A549 (cell line): ENCODE measurements around the gene LDLRAD4. TPM values are rescaled to one million over a fixed set of nuclear protein-coding genes. Genes with fewer than 3 reads are reported as not detected.
"Not testable (repeated sequence)": the region's sequence is repeated elsewhere in the genome, so short reads cannot be mapped to it uniquely, and the experiment has no call there.

ENCODE experiments used
- ATAC-seq, 2 experiments: fragments of 200-7000 bp in 1 of 2; fragments of >200 bp in 1 of 2; cut with Nextera tagmentation in 1 of 2; cut with Tn5 transposase in 1 of 2; 3 replicates each; pipeline versions ENCODE4 v1.8.0 to v1.9.1; 2018 to 2020; ENCODE audit warnings: mild to moderate bottlenecking in 1 of 2, moderate library complexity in 1 of 2
- CTCF ChIA-PET: fragments of 300-600 bp; sonication (Branson Sonifier 250); formaldehyde crosslinking; extraction: SDS; loops from one replicate; lab custom pipeline; 2021; ENCODE audit warnings: antibody characterized with exemption, inconsistent platforms; lab: Yijun Ruan, JAX
- POLR2A ChIA-PET: fragments of 350-600 bp; formaldehyde crosslinking; extraction: SDS; loops from one replicate; lab custom pipeline; 2021; ENCODE audit warnings: antibody characterized with exemption, inconsistent platforms; lab: Yijun Ruan, JAX
- DNase-seq, 2 experiments: peaks; one replicate each; pipeline versions ENCODE4 v3.0.0 to v3.0.0-alpha.2; 2011 to 2016; ENCODE audit warnings: low read depth in 1 of 2, low spot score in 1 of 2
- FAIRE-seq: peaks from 2 replicates; lab custom pipeline; 2011; peaks lifted over from hg19 to GRCh38; lab: Jason Lieb, UNC
- H3K27ac ChIP-seq, 2 experiments: fragments of >200 bp; sonication (Bioruptor Twin); formaldehyde crosslinking; 3 replicates each; pipeline ENCODE4 v1.5.1; 2016 to 2017
- H3K4me1 ChIP-seq: fragments of >200 bp; sonication (Bioruptor Twin); formaldehyde crosslinking; 3 replicates; pipeline ENCODE4 v1.6.1; 2016
- H3K4me2 ChIP-seq: fragments of >200 bp; sonication (Bioruptor Twin); formaldehyde crosslinking; 3 replicates; pipeline ENCODE4 v1.6.1; 2016
- H3K4me3 ChIP-seq: fragments of >200 bp; sonication (Bioruptor Twin); formaldehyde crosslinking; 3 replicates; pipeline ENCODE4 v1.5.1; 2016
- H3K9me3 ChIP-seq: fragments of >200 bp; sonication (Bioruptor Twin); formaldehyde crosslinking; 3 replicates; pipeline ENCODE4 v1.6.1; 2016
- BHLHE40 ChIP-seq: IDR thresholded peaks from 2 replicates; pipeline ENCODE4 v1.6.1; 2012; ENCODE audit warnings: low read depth, low read length, inconsistent platforms
- CEBPB ChIP-seq, 2 experiments: fragments of >200 bp in 1 of 2; sonication (Bioruptor Twin) in 1 of 2; formaldehyde crosslinking in 1 of 2; IDR thresholded peaks; 2 replicates each; pipeline ENCODE4 v1.6.1; 2012 to 2016
- EHMT2 ChIP-seq: fragments of 200-600 bp; sonication (generic); IDR thresholded peaks from 2 replicates; pipeline ENCODE4 v1.6.1; 2016; ENCODE audit warnings: antibody characterized with exemption, low read depth, mild to moderate bottlenecking, moderate library complexity
- HMGXB4 ChIP-seq: fragments of 250-450 bp; sonication (Bioruptor Pico); IDR thresholded peaks from 2 replicates; pipeline ENCODE4 v1.5.0; 2021; ENCODE audit warnings: mild to moderate bottlenecking, moderate library complexity, borderline replicate concordance
- HOXA7 ChIP-seq: fragments of 250-450 bp; sonication (Bioruptor Pico); IDR thresholded peaks from 2 replicates; pipeline ENCODE4 v1.5.0; 2020; ENCODE audit warnings: mild to moderate bottlenecking, moderate library complexity
- NPAS2 ChIP-seq: fragments of 250-450 bp; sonication (Bioruptor Pico); IDR thresholded peaks from 2 replicates; pipeline ENCODE4 v1.8.0; 2022; ENCODE audit warnings: mild to moderate bottlenecking, moderate library complexity, borderline replicate concordance
- NR3C1 ChIP-seq: fragments of >200 bp; sonication (Bioruptor Twin); formaldehyde crosslinking; IDR thresholded peaks from 3 replicates; pipeline ENCODE4 v1.6.1; 2017
- POLR2AphosphoS2 ChIP-seq: conservative IDR thresholded peaks from 2 replicates; pipeline ENCODE4 v1.6.1; 2012; ENCODE audit warnings: low read length, improper control_type of control experiment, inconsistent platforms
- TP53 ChIP-seq: fragments of 250-450 bp; sonication (Bioruptor Pico); IDR thresholded peaks from 2 replicates; pipeline ENCODE4 v1.5.0; 2021; ENCODE audit warnings: mild to moderate bottlenecking, moderate library complexity
- ZFP36 ChIP-seq: fragments of 450-650 bp; IDR thresholded peaks from 2 replicates; pipeline ENCODE4 v1.6.1; 2014; ENCODE audit warnings: borderline replicate concordance; ENCODE audit not compliant: partially characterized antibody
- WGBS: methylation state at CpG from one replicate; pipeline ENCODE4 v1.1.6; 2017; ENCODE audit errors: missing lambda C conversion rate; 5-methylcytosine and 5-hydroxymethylcytosine counted together
- polyA plus RNA-seq, 4 experiments: library from polyadenylated mRNA; depleted of rRNA in 3 of 4; stranded (reverse); fragments of >200 nt; fragmentation: RNase III in 1 of 4; extraction: RNeasy Plus Mini Kit Qiagen cat#74134 plus additional on column Dnase treatment in 1 of 4; gene quantifications; 2 replicates in 3 of 4; 3 replicates in 1 of 4; pipeline ENCODE4 v1.2.3, GENCODE V29; 2011 to 2017
- TF ChIP-seq, protein P1 (sequence below): fragments of >200 bp; sonication (Bioruptor Twin); formaldehyde crosslinking; IDR thresholded peaks from 3 replicates; pipeline ENCODE4 v1.6.1; 2016
- TF ChIP-seq, protein P2 (sequence below): fragments of >200 bp; sonication (Bioruptor Twin); formaldehyde crosslinking; IDR thresholded peaks from 3 replicates; pipeline ENCODE4 v1.5.1; 2016

LDLRAD4 gene
- polyA plus RNA-seq, 2 of the 4 experiments (the other 2 are of a cell fraction), result 5.2 to 7.6 TPM

GRCh38 chr18:13260197-13260934, 41.8 kb downstream of the LDLRAD4 start:
- no peak for ATAC-seq
- TF ChIP-seq NPAS2 (CRISPR knock-in tag) (no peak), EHMT2 (no peak), ZFP36 (no peak), NR3C1 (no peak), POLR2AphosphoS2 (no peak), BHLHE40 (no peak), HMGXB4 (CRISPR knock-in tag) (no peak)
- TF ChIP-seq, protein P1, sequence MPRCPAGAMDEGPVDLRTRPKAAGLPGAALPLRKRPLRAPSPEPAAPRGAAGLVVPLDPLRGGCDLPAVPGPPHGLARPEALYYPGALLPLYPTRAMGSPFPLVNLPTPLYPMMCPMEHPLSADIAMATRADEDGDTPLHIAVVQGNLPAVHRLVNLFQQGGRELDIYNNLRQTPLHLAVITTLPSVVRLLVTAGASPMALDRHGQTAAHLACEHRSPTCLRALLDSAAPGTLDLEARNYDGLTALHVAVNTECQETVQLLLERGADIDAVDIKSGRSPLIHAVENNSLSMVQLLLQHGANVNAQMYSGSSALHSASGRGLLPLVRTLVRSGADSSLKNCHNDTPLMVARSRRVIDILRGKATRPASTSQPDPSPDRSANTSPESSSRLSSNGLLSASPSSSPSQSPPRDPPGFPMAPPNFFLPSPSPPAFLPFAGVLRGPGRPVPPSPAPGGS, result no peak
- no peak for FAIRE-seq
- Histone ChIP-seq H3K27ac (no peak overlapping the region), H3K4me2 (no peak overlapping the region), H3K4me1 (no peaks in the 10 kb centered on the region), H3K9me3 (no peaks in the 10 kb centered on the region), H3K4me3 (no peak overlapping the region)
- DNase-seq, result no peak
- WGBS, result 54% methylated on average over 7 of the region's 8 CpGs
- ChIA-PET POLR2A (no interaction called here), CTCF (no interaction called here)

DNA sequence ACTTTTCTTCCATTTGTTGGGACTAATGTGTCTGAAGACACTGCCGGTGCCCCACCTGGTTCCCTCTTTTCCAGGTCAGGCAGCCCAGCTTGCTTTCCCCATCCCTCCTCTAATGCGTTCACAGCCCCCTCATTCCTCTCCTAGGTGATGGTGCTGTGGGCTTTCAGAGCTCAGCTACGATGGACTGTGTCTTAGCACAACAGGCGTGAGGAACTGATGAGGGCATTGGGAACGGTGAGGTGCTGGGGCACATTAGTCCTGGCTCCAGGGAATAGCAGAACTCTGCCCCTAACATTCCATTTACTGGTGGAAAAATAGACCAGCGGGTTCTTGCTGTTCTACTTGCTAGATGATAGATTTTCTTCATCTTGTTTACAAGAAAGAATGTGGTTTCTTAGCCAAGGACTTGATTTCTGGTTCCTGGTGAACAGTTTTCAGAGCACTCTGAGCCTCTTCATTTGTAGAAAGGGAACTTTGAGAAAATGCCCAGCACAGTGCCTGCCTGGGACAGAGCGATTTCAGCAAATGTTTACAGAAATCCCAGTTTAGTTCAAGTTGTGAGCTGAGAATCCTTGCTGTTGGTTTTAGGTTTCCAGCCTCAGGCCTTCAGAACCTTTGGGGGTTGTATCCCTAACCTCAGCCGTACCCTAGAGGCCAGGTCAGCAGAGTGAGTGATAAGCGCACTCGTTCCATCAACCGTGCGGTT, 42.5 kb downstream of the LDLRAD4 start:
- Histone ChIP-seq H3K4me2 (no peak overlapping the region), H3K9me3 (no peaks in the 10 kb centered on the region), H3K4me1 (no peaks in the 10 kb centered on the region), H3K4me3 (no peak overlapping the region), H3K27ac (no peak overlapping the region)
- CTCF ChIA-PET, result interaction anchor here (1.0 kb wide), 1 partner anchor 159 kb away, joined by 3 read pairs; no protein-coding TSS in a partner anchor
- POLR2A ChIA-PET, result no interaction called here
- ATAC-seq (no peak), DNase-seq (no peak), FAIRE-seq (no peak)
- no peak for TF ChIP-seq TP53 (CRISPR knock-in tag)
- TF ChIP-seq CEBPB (IDR thresholded peaks at IDR 0.05), result no peak
- no peak for TF ChIP-seq ZFP36
- WGBS, result 84% methylated on average over 12 of the region's 12 CpGs

GRCh38 chr18:13261661-13262357, 43.2 kb downstream of the LDLRAD4 start:
- TF ChIP-seq HMGXB4 (CRISPR knock-in tag) (no peak), HOXA7 (CRISPR knock-in tag) (no peak)
- TF ChIP-seq, protein P2, sequence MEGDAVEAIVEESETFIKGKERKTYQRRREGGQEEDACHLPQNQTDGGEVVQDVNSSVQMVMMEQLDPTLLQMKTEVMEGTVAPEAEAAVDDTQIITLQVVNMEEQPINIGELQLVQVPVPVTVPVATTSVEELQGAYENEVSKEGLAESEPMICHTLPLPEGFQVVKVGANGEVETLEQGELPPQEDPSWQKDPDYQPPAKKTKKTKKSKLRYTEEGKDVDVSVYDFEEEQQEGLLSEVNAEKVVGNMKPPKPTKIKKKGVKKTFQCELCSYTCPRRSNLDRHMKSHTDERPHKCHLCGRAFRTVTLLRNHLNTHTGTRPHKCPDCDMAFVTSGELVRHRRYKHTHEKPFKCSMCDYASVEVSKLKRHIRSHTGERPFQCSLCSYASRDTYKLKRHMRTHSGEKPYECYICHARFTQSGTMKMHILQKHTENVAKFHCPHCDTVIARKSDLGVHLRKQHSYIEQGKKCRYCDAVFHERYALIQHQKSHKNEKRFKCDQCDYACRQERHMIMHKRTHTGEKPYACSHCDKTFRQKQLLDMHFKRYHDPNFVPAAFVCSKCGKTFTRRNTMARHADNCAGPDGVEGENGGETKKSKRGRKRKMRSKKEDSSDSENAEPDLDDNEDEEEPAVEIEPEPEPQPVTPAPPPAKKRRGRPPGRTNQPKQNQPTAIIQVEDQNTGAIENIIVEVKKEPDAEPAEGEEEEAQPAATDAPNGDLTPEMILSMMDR, result no peak
- CTCF ChIA-PET, result interaction anchor here (1.0 kb wide), 1 partner anchor 158 kb away, joined by 3 read pairs; no protein-coding TSS in a partner anchor
- POLR2A ChIA-PET, result no interaction called here
- no peak for FAIRE-seq
- Histone ChIP-seq H3K4me3 (no peak overlapping the region), H3K4me1 (no peaks in the 10 kb centered on the region), H3K27ac (no peak overlapping the region), H3K9me3 (no peaks in the 10 kb centered on the region), H3K4me2 (no peak overlapping the region)
- ATAC-seq, result no peak
- WGBS, result 84% methylated on average over 8 of the region's 26 CpGs
- DNase-seq, result no peak

GRCh38 chr18:13262358-13262680, 43.8 kb downstream of the LDLRAD4 start:
- FAIRE-seq, ATAC-seq, H3K4me1 ChIP-seq, CTCF ChIA-PET, H3K4me3 ChIP-seq, H3K27ac ChIP-seq, H3K9me3 ChIP-seq, DNase-seq, POLR2A ChIA-PET, H3K4me2 ChIP-seq: not testable (repeated sequence)
- WGBS, result 100% methylated on average over 1 of the region's 33 CpGs
